ENCODE data around the gene AFF3.
A peak's percentile ranks its signal among the peaks of the same experiment; 100 is the strongest.

AFF3 gene

GRCh38 chr2:99772591-99773331, 369.6 kb downstream of the AFF3 start:
- TF ChIP-seq CTCF (IDR thresholded peaks at IDR 0.05) = no peak
- peak overlapping the region; percentile 99 for H3K27ac ChIP-seq
- peaks cover 44 to 58% of the 10 kb centered on the region in 2 experiments for H3K4me1 ChIP-seq (ENCODE audit: control insufficient read depth in 1 of 2, insufficient read depth in 1 of 2, low read depth in 1 of 2, low read length in 1 of 2)
- H3K4me3 ChIP-seq (ENCODE audit: low read depth in 1 of 2, low read length in 1 of 2) = peak overlapping the region; percentile 7 to 42
- no peaks in the 10 kb centered on the region for H3K9me3 ChIP-seq
- no peaks in the 10 kb centered on the region for H3K36me3 ChIP-seq
- H3K27me3 ChIP-seq = no peaks in the 10 kb centered on the region

- peak overlapping the region; percentile 7 to 42 for H3K4me3 ChIP-seq (ENCODE audit: low read depth in 1 of 2, low read length in 1 of 2)
- no peaks in the 10 kb centered on the region for H3K9me3 ChIP-seq
- no peaks in the 10 kb centered on the region for H3K27me3 ChIP-seq
- peaks cover 44 to 54% of the 10 kb centered on the region in 2 experiments for H3K4me1 ChIP-seq (ENCODE audit: control insufficient read depth in 1 of 2, insufficient read depth in 1 of 2, low read depth in 1 of 2, low read length in 1 of 2)
- no peak for TF ChIP-seq CTCF (IDR thresholded peaks at IDR 0.05)
- H3K36me3 ChIP-seq = no peaks in the 10 kb centered on the region
- H3K27ac ChIP-seq = peak overlapping the region; percentile 99
Measured at GRCh38 chr2:99771681-99772333, 370.6 kb downstream of the AFF3 start.

- Histone ChIP-seq H3K27ac (peak overlapping the region; percentile 99), H3K4me1 (ENCODE audit: control insufficient read depth in 1 of 2, insufficient read depth in 1 of 2, low read depth in 1 of 2, low read length in 1 of 2) (peaks cover 36 to 45% of the 10 kb centered on the region in 2 experiments)
- TF ChIP-seq CTCF (IDR thresholded peaks at IDR 0.05) = no peak
Measured at GRCh38 chr2:99770876-99771275, 371.5 kb downstream of the AFF3 start.

GRCh38 chr2:99765731-99766318, 376.6 kb downstream of the AFF3 start:
- Histone ChIP-seq H3K27me3 (no peaks in the 10 kb centered on the region), H3K4me3 (ENCODE audit: low read depth in 1 of 2, low read length in 1 of 2) (no peak overlapping the region), H3K27ac (no peak overlapping the region), H3K4me1 (ENCODE audit: control insufficient read depth in 1 of 2, insufficient read depth in 1 of 2, low read depth in 1 of 2, low read length in 1 of 2) (peaks cover 12 to 15% of the 10 kb centered on the region in 2 experiments), H3K36me3 (no peaks in the 10 kb centered on the region), H3K9me3 (no peaks in the 10 kb centered on the region)
- no peak for TF ChIP-seq CTCF (IDR thresholded peaks at IDR 0.05)

More at GRCh38 chr2:99770876-99771275, 371.5 kb downstream of the AFF3 start:
- H3K27me3 ChIP-seq = no peaks in the 10 kb centered on the region
- peak overlapping the region in 1 of 2 experiments; percentile 42 for H3K4me3 ChIP-seq (ENCODE audit: low read depth in 1 of 2, low read length in 1 of 2)
- no peaks in the 10 kb centered on the region for H3K36me3 ChIP-seq
- H3K9me3 ChIP-seq = no peaks in the 10 kb centered on the region

GRCh38 chr2:99763764-99764163, 378.6 kb downstream of the AFF3 start:
- Histone ChIP-seq H3K9me3 (no peaks in the 10 kb centered on the region), H3K4me3 (ENCODE audit: low read depth in 1 of 2, low read length in 1 of 2) (no peak overlapping the region), H3K27ac (no peak overlapping the region), H3K27me3 (no peaks in the 10 kb centered on the region), H3K4me1 (ENCODE audit: control insufficient read depth in 1 of 2, insufficient read depth in 1 of 2, low read depth in 1 of 2, low read length in 1 of 2) (no peaks in the 10 kb centered on the region), H3K36me3 (no peaks in the 10 kb centered on the region)
- no peak for TF ChIP-seq CTCF (IDR thresholded peaks at IDR 0.05)
